Stimulated activated naive CD8-positive, alpha-beta T cell treated with anti-CD3 and anti-CD28 coated beads, Interleukin-15, Interleukin-2, amounts not matched to agents 100 ng/mL and 50 ng/mL, for 24 hours (primary cell): Measurements from ENCODE around the gene RPL36A.

Experiments
- H3K27ac Mint-ChIP-seq: one replicate; pipeline ENCODE4 v1.8.0; 2021; ENCODE audit warnings: mild to moderate bottlenecking, mixed read lengths
- H3K27me3 Mint-ChIP-seq: one replicate; pipeline ENCODE4 v1.8.0; 2021; ENCODE audit warnings: mixed read lengths
- H3K36me3 Mint-ChIP-seq: one replicate; pipeline ENCODE4 v1.8.0; 2021; ENCODE audit warnings: low read depth, mixed read lengths
- H3K4me1 Mint-ChIP-seq: one replicate; pipeline ENCODE4 v1.8.0; 2021; ENCODE audit warnings: low read depth, mixed read lengths
- H3K4me3 Mint-ChIP-seq: one replicate; pipeline ENCODE4 v1.8.0; 2021; ENCODE audit warnings: mild to moderate bottlenecking, mixed read lengths
- H3K9me3 Mint-ChIP-seq: one replicate; pipeline ENCODE4 v1.8.0; 2021; ENCODE audit warnings: mixed read lengths

The RPL36A gene

DNA sequence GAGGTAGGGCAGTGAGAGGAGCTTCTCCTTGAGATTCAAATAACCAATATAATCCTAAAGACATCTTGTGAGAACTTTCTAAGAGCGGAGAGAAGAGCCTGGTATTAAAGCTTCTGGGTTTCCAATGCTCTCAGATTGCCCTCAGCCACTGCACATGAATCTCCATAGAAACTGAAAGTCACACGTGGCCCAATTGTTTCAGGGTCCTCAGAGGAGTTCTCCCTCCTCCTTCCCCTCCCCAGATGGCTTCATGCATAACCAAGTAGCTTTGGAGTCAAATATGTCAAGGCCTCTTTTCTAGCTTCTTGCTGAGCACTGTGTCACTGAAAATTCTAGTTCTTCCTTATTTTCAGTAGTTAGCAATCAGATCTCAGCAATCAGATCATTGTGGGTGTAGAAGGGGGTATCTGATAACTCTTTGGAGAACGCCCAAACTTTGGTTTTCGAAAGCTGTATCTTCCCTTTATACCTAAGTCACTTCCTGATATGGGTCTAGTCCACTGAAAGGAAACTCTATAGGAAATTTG lies 7.1 kb upstream of the RPL36A start:
- Mint-ChIP-seq H3K4me3 (peak overlapping the region; percentile 41), H3K9me3 (no peaks in the 10 kb centered on the region), H3K27me3 (peaks cover 3% of the 10 kb centered on the region), H3K36me3 (no peaks in the 10 kb centered on the region), H3K4me1 (peaks cover 11% of the 10 kb centered on the region), H3K27ac (no peak overlapping the region)

DNA sequence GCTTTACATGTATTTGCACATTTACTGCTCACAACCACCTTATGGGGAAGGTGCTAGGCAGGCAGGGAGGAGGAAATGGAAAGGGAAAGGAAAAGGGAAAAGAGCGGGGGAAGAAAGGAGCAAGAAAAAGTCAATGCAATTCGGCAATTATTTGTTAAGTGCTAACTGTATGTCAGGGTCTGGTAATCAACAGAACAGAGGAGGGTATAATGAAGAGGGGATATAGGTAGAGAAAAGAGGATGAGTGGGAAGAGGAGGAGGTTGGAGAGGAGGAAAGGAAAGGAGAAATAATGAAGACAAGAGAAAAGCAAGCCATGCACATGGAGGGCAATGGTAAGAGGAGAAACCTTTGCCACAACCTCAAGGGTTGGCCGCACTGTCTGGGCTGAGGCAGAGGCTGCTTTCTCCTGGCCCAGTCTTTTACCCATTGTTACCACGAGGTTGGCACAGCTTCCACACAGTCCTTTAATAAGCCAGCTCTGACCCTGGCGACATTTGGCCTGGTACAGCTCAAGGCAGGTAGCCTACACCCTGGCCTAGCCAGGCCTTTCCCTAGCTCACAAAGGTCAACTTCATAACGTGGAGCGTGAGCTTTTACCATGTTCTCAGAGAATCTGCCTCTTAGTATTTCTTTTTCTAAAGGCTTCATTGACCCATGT lies 5.7 kb upstream of the RPL36A start:
- Mint-ChIP-seq H3K4me3 (peak overlapping the region; percentile 75), H3K4me1 (peaks cover 11% of the 10 kb centered on the region), H3K27me3 (no peaks in the 10 kb centered on the region), H3K36me3 (no peaks in the 10 kb centered on the region), H3K27ac (no peak overlapping the region), H3K9me3 (no peaks in the 10 kb centered on the region)

DNA sequence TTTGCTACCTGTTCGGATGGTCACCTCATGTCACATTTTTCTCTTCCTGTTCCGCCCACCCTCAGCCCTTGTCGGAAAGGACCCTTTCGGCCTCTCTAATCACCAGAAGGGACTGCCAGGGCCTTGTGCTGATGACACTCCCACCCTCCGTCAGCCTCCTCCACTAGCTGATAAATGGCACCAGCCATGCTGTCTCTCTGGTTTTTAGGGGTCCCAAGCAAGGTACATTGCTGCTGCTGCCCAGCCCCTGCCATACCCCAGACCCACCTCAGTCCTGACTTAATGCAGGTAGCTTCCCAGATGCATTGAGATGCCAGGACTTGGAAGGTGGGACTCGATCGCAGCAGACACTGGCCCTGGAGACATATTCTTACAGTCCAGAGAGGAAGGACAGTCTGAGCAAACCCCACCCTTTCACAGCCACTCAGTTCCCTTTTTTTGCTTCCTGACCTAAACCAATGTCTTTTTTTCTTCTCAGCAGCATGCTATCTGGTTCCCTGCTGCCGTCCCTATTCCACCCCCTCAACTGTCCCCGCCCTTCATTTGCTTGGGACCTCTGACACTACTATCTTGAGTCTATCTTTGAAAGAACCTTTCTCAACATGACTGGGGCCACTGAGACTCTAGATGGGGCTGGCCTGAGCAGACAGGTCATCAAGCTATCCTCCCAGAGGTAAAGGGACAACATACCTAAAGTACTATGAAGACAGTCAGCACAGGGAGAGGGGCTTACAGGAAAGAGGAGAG lies 4.8 kb upstream of the RPL36A start, which contains the start of gene BTK:
Gene BTK, minus strand, starts transcription at position 397 of the 747 bp plus-strand sequence. CDS start 10,907 bp downstream, outside the sequence.
- Mint-ChIP-seq H3K36me3 (peaks cover 2% of the 10 kb centered on the region), H3K4me3 (peak within 1 kb of the TSS; percentile 75), H3K4me1 (peaks cover 11% of the 10 kb centered on the region), H3K27ac (peak within 1 kb of the TSS; percentile 74), H3K27me3 (no peaks in the 10 kb centered on the region), H3K9me3 (no peaks in the 10 kb centered on the region)

DNA sequence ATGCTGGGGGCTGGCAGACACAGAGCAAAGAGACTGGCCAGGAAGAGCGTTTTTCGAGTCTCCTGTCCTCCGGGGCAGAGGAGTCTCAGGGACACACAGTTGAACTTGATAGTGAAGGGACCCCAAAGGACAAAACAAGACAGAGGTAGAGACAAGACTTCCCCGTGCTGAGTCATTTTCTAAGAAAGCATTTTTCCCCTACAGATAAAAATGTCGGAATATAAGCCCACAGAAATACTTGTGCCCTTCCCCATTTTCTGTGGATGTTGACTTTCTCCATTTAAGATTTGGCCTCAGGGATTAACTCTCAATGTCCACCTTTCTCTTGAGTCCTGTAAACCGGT lies 4.3 kb upstream of the RPL36A start:
- H3K27ac Mint-ChIP-seq, result peak overlapping the region; percentile 74
- H3K36me3 Mint-ChIP-seq, result peaks cover 7% of the 10 kb centered on the region
- H3K9me3 Mint-ChIP-seq, result no peaks in the 10 kb centered on the region
- no peaks in the 10 kb centered on the region for H3K27me3 Mint-ChIP-seq
- peaks cover 11% of the 10 kb centered on the region for H3K4me1 Mint-ChIP-seq
- H3K4me3 Mint-ChIP-seq, result peak overlapping the region; percentile 75

DNA sequence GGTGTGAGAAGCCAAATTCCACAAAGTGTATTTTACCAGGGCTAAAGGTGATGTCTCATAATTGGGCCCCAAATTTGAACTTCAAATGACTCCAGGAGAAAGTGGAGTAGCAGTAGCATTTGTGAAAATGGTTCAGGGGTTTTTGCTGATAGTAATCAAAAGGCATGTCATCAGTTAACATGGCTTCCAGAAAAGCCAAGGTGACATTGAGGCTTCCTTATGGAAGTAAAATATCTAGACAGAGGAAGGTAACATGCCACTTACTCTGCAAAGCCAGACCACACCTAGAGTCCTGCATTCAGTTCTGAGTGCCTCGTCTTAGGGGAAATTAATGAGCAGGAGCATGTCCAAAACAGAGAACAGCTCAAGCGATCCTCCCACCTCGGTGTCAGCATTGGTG lies 2.2 kb upstream of the RPL36A start:
- H3K9me3 Mint-ChIP-seq, result no peaks in the 10 kb centered on the region
- no peaks in the 10 kb centered on the region for H3K27me3 Mint-ChIP-seq
- peaks cover 27% of the 10 kb centered on the region for H3K36me3 Mint-ChIP-seq
- peaks cover 14% of the 10 kb centered on the region for H3K4me1 Mint-ChIP-seq
- no peak overlapping the region for H3K4me3 Mint-ChIP-seq
- no peak overlapping the region for H3K27ac Mint-ChIP-seq

DNA sequence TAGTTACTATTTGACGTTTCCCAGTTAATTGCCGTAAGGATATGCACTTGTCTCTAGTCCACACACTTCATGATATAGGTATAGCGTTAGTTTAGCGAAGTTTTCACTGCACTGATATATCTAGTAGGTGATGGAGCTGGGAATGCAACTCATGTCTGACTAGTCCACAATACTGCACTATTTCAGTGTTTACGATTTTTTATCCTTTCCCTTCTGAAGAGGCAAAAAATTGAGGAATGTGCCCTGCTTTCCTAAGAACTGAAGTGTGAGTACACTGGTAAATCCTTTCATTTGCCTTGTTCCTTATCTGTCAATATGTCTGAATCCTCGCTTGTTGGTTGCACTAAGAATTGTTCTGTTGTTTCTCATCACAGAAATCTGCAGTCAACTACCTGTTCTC lies 1.0 kb downstream of the RPL36A start:
- H3K27ac Mint-ChIP-seq, result peak overlapping the region; percentile 97
- peaks cover 47% of the 10 kb centered on the region for H3K36me3 Mint-ChIP-seq
- H3K27me3 Mint-ChIP-seq, result no peaks in the 10 kb centered on the region
- H3K9me3 Mint-ChIP-seq, result no peaks in the 10 kb centered on the region
- peak overlapping the region; percentile 93 for H3K4me3 Mint-ChIP-seq
- H3K4me1 Mint-ChIP-seq, result peaks cover 11% of the 10 kb centered on the region

DNA sequence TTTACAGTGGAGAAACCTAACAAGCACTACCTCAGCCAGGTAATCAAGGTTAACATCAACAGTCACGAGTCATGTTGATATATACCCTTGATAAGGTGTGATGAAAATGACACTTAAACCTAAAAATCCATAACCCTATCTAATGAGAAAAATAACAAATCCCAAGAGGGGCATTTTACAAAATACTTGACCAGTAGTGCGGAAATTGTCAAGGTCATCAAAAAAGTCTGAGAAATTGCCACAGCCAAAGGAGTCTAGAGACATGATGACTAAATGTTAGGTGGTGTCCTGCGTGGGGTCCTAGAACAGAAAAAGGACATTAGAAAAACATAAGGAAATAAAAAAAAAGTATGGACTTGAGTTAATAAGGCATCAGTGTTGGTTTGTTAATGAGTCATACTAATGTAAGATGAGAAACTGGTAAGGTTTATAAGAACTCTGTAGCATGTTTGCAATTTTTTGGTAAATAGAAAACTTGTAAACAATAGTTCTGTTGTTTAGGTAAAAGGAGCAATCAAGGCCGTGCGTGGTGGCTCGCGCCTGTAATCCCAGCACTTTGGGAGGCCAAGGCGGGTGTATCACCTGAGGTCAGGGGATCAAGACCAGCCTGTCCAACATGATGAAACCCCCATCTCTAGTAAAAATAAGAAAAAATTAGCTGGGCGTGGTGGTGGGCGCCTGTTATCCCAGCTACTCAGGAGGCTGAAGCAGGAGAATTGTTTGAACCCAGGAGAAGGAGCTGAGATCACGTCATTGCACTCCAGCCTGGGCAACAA lies 2.9 kb downstream of the RPL36A start:
- Mint-ChIP-seq H3K4me1 (peaks cover 11% of the 10 kb centered on the region), H3K27ac (peak overlapping the region; percentile 97), H3K27me3 (no peaks in the 10 kb centered on the region), H3K36me3 (peaks cover 49% of the 10 kb centered on the region), H3K4me3 (peak overlapping the region; percentile 93), H3K9me3 (no peaks in the 10 kb centered on the region)

DNA sequence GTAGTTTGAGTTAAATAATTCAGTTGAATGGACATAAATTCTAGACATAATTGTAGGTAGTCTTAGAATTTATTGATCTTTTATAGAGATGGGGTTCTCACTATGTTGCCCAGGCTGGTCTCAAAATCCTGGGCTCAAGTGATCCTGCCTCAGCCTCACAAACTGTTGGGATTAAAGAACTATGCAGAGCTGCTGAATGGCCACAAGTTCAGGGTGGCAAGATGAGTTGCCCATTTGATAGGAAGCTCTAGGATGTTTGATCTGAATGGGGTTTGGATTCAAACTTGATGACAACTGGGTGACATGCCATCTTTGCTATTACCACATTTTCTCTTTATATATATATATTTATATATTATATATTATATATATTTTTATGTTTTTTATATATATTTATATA lies 3.6 kb downstream of the RPL36A start:
- H3K4me3 Mint-ChIP-seq, result peak overlapping the region; percentile 93
- H3K9me3 Mint-ChIP-seq, result no peaks in the 10 kb centered on the region
- no peaks in the 10 kb centered on the region for H3K27me3 Mint-ChIP-seq
- peaks cover 11% of the 10 kb centered on the region for H3K4me1 Mint-ChIP-seq
- peaks cover 51% of the 10 kb centered on the region for H3K36me3 Mint-ChIP-seq
- no peak overlapping the region for H3K27ac Mint-ChIP-seq

DNA sequence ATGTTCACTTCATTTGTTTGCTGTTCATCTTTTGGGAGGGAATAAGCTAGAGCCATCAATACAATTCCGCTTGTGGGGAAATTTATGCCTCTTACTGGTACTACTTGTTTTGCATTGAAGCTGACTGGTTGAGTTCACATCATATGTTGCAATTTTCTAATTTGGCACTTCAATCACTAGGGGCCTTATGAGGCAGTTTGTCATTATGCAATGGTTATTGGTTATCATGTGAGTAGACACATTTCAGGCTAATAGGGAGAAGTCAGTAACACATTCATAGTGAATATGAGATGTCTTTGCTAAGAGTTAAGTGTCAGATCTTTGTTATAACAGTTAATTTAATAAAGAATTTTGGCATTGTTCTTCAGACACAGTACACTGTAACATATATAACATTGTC lies 5.0 kb downstream of the RPL36A start:
- Mint-ChIP-seq H3K9me3 (no peaks in the 10 kb centered on the region), H3K27me3 (no peaks in the 10 kb centered on the region), H3K27ac (no peak overlapping the region), H3K36me3 (peaks cover 63% of the 10 kb centered on the region), H3K4me1 (peaks cover 11% of the 10 kb centered on the region), H3K4me3 (peak overlapping the region; percentile 33)

DNA sequence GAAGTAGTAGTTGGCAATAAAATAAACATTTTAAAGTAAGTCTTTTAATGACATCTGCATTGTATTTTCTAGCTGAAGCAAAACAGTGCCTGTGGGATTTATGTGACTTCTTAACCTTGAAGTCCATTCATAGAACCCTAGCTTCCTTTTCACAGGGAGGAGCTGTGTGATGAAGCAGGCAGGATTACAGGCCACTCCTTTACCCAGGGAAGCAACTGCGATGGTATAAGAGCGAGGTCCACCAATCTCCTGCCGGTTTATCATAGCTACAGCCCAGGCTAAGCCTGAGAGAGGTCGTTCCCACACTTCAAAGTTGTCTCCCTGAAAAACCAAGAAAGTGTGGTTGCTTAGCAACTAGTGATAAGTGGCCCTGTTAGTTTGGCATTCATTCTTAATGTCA lies 7.0 kb downstream of the RPL36A start:
- Mint-ChIP-seq H3K36me3 (peaks cover 53% of the 10 kb centered on the region), H3K4me1 (peaks cover 11% of the 10 kb centered on the region), H3K27me3 (no peaks in the 10 kb centered on the region), H3K4me3 (no peak overlapping the region), H3K9me3 (no peaks in the 10 kb centered on the region), H3K27ac (peak overlapping the region; percentile 26)

DNA sequence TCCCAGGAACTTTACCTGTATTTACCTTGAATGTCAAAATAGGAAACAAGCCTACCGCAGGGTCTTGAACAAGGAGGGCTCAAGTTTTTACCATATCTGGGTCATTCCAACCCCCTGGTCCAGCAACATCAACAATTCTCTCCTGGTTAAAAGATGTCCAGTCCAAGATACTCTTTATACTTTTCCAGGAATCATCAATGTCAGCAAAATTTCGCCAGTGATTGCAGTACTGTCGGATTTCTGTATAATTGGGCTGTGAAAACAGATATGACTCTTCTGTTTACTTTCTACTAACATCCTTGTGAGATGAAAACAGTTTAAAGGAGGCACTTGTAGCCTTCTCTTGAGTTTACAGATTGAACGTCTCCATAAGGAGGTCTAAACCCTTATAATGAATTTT lies 7.9 kb downstream of the RPL36A start:
- Mint-ChIP-seq H3K4me3 (no peak overlapping the region), H3K36me3 (peaks cover 45% of the 10 kb centered on the region), H3K27me3 (no peaks in the 10 kb centered on the region), H3K9me3 (no peaks in the 10 kb centered on the region), H3K27ac (no peak overlapping the region), H3K4me1 (peaks cover 3% of the 10 kb centered on the region)

DNA sequence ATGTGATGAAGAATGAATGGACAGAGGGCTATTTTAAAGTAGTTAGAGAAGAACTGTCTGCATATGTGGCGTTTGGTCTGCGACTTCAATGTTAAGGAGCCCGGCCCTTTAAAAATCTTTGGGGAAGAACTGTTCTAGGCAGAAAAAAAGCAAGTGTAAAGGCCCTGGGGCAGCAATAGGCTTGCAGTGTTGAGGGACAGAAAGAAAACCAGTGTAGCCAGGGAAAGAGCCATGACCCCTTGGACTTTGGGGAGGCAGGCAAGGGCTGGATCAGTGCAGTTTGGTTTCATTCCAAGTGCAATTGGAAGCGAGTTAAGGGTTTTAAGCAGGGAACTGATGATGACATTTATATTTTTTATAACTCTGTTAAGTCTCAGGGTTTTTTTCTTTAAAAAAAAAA lies 9.0 kb downstream of the RPL36A start:
- Mint-ChIP-seq H3K4me1 (no peaks in the 10 kb centered on the region), H3K9me3 (no peaks in the 10 kb centered on the region), H3K27ac (no peak overlapping the region), H3K4me3 (no peak overlapping the region), H3K27me3 (no peaks in the 10 kb centered on the region), H3K36me3 (peaks cover 43% of the 10 kb centered on the region)

DNA sequence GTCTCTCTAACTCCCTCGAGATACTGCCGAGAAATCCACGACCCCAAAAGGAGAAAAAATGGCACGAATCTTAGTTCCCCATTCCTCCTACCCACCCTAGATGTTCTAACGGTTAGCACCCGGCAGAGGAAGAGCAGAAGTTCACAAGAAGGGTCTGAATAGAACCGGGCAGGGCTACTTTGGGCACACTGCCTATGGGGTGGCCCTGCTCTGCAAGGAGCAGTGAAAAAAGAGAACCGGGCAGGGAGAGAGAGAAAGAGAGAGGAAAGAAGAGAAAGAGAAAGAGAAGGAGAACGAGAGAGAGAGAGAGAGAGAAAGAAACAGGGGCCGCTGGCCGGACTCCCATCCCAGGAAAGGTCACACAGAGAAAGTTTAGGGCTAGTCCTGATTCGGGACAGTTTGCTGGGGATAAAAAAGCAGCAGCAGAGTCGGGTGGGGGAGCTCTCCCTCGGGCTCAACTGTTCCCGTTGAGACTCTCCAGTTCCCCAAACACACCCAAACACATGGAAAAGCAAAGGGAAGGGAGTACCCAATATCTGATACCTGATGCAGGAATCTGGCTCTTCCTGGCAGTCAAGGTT lies 16.4 kb downstream of the RPL36A start:
- H3K27ac Mint-ChIP-seq, result peak overlapping the region; percentile 96
- H3K36me3 Mint-ChIP-seq, result peaks cover 28% of the 10 kb centered on the region
- no peaks in the 10 kb centered on the region for H3K9me3 Mint-ChIP-seq

DNA sequence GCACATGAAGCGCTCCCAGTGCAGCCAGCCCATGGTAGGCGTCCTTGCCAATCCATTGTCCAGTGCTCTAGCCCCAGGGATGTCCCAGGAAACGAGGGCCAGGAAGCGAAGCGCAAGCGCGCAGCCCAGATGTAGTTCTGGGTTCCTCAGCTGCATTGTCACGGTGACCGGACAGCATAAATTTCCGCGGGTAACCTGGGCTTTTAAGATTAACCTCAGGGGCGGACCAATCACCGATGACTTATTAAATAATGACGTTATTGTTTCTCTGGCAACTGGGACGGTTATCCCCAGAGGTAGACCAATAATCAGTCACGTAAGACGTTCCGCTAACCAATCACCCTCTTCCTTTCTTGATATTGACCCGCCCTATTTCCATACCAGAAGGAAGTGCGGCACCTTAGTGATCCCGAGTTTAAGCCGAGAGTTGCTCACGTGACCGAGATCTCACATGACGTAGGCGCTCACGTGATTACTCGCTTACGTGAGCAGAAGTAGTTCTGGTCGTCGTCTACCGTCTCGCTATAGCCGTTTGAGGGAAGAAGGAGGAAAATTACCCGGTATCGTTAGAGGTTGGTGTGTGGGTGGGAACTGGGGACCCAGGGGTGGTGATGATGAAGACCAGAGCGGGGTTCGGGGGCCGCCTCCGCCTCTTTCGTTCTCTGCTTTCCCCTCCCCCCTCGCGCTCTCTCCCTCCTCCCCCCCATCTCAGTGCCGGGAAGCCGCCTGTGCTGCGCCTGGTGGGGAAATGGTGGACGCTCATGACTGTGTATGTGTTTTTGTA lies 17.1 kb downstream of the RPL36A start, which contains the start of the genes GLA and HNRNPH2:
Gene GLA, minus strand, starts transcription at position 178 of the 784 bp plus-strand sequence. Its CDS starts 22 bp downstream, at position 156.
Gene HNRNPH2, plus strand, starts transcription at position 475 of the 784 bp plus-strand sequence. CDS start 3,767 bp downstream, outside the sequence.
- Mint-ChIP-seq H3K9me3 (no peaks in the 10 kb centered on the region), H3K27ac (peak within 1 kb of the TSS; percentile 96), H3K36me3 (peaks cover 29% of the 10 kb centered on the region), H3K4me3 (peak within 1 kb of the TSS; percentile 95), H3K4me1 (peaks cover 31% of the 10 kb centered on the region), H3K27me3 (no peaks in the 10 kb centered on the region)

More for the DNA sequence above, 16.4 kb downstream of the RPL36A start:
- peak overlapping the region; percentile 95 for H3K4me3 Mint-ChIP-seq
- no peaks in the 10 kb centered on the region for H3K27me3 Mint-ChIP-seq
- H3K4me1 Mint-ChIP-seq, result peaks cover 24% of the 10 kb centered on the region
